Hematopoietic multipotent progenitor cell treated with erythropoietin and hydrocortisone succinate and interleukin-3 and kit ligand, for 6 days (in vitro differentiated cells): ENCODE data around the gene PIK3R2.
"Not testable (repeated sequence)": the region's sequence is repeated elsewhere in the genome, so short reads cannot be mapped to it uniquely, and the experiment has no call there.

Source experiments
- DNase-seq: peaks from one replicate; pipeline ENCODE4 v3.0.0-alpha.2; 2015

PIK3R2 gene

DNA sequence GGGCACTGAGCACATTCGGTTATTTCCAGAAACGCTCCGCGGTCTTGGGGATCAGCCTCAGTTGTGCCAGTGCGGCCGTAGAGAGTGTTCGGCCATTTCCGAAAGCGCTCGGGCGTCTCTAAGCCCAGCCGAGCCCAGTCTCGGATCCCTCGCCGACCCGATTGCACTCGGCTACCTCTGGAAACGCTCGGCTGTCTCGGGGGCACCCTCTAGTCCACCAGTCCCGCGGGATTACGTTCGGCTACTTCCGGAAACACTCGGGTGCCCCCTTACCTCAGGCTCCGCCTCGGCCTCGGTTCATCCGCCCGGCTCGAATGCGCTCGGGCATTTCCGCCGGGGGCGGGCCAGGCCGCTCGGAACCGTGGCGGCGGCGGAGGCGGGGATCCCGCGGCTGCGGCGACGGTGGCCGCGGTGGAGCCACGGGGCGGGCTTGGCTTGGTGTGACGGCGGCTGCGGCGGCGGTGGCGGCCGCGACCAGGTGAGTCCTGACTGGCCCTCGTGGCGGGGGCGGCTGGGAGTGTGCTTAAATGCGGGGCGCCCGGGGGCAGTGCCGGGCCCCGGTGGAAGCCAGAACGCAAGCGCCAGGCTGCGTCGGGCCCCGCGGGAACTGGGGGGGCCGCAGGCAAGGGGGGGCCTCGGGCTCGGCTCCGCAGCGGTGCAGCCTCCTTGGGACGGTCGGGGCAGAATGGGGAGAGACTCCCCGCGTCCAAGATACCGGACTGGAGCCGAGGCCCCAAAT, at the start of gene PIK3R2:
Gene PIK3R2 (plus strand): TSS at position 347 of the 739 bp plus-strand sequence. CDS start 2,717 bp downstream, outside the sequence.
- DNase-seq: peak; percentile 99

GRCh38 chr19:18104793-18105131, 48.2 kb upstream of the PIK3R2 start:
- no peak for DNase-seq

- DNase-seq: not testable (repeated sequence)
Observed at GRCh38 chr19:18105259-18105658, 47.7 kb upstream of the PIK3R2 start.

GRCh38 chr19:18107235-18107634, 45.7 kb upstream of the PIK3R2 start:
- DNase-seq: no peak

DNA sequence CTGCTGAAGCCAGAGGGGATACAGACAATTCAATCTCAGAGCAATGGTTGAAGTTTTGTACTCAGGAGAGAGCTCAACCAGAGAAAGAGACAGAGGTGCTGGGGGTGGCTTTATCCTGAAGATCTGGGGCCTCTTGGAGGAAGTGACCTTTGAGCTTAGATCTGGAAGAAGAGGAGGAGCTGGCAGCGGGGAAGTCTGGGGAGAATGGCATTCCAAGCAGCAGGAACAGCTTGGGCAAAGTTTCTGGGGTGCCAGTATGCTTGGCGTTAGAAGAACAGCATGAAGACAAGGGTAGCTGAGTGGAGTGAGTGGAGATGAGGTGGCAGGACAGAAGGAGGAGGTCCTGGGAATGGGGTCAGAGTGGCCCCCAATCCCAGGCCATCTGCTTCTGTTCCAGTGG, 44.1 kb upstream of the PIK3R2 start:
- no peak for DNase-seq

GRCh38 chr19:18109341-18109732, 43.6 kb upstream of the PIK3R2 start:
- DNase-seq: no peak

- peak; percentile 53 for DNase-seq
Observed at GRCh38 chr19:18109733-18110608, 43.0 kb upstream of the PIK3R2 start.

DNA sequence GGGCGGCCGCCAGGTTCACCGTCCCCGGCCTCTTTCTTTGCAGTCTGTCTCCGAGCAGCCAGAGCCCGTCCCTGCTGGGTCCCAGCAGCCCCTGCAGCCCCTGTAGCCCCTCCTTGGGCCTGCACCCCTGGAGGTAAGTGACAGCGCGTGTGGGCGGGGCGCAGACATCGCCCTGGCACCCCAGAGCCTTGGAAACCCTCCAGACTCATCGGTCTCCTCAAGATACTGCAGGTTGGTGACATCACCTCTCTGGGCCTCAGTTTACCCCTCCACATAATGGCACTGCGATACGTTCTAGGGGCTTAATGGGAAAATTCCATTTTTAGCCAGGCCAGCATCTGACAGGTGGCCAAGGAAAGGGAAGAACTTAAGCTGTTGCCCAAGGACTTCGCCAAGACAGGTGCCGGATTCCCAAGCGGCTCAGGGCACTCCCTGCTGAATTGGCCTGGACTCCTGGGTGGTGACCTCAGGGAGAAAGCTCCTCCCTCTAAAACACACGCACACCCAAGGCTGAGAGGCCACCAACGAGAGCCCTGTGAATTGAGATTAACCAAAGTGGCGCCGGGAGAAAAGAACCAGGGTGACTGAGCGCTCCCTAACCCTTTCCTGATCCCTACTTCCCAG, 42.2 kb upstream of the PIK3R2 start:
- no peak for DNase-seq

- peak; percentile 92 for DNase-seq
Observed at GRCh38 chr19:18112989-18113478, 39.9 kb upstream of the PIK3R2 start.

DNA sequence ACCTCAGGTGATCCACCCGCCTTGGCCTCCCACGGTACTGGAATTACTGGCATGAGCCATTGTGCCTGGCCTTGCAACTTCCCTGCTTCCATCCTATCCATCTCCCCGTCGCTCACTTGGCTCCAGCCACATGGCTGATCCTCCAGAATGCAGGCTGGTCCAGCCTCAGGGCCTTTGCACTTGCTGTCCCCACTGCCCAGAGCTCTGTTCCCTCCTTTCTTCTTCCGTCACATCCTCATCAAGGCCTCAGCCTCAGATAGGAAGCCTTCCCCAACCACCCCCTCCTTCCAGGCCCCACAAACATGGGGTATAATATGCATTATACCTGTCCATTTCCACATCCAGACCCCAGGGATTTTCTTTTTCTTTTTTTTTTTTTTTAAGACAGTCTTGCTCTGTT, 39.1 kb upstream of the PIK3R2 start:
- DNase-seq: no peak

DNA sequence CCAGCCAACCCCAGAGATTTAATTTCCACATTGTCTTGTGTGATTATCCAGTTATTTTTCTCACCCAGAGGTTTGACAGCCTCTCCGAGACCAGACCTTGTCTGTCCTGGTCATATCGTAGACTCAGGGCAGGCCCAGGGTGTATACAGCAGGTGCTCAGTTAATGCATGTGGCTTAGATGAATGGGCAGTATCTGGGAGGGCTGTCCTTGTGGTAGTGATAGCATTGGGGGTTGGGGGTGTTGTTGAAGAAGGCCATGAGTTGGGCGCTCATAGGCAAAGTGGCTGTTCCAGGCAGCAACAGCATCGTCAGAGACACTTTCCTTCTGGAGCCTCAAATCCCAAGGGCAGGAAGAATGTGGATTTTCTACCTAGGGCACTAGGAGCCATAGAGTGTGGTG, 38.5 kb upstream of the PIK3R2 start:
- DNase-seq: no peak

GRCh38 chr19:18117364-18117691, 35.6 kb upstream of the PIK3R2 start:
- DNase-seq: no peak

DNA sequence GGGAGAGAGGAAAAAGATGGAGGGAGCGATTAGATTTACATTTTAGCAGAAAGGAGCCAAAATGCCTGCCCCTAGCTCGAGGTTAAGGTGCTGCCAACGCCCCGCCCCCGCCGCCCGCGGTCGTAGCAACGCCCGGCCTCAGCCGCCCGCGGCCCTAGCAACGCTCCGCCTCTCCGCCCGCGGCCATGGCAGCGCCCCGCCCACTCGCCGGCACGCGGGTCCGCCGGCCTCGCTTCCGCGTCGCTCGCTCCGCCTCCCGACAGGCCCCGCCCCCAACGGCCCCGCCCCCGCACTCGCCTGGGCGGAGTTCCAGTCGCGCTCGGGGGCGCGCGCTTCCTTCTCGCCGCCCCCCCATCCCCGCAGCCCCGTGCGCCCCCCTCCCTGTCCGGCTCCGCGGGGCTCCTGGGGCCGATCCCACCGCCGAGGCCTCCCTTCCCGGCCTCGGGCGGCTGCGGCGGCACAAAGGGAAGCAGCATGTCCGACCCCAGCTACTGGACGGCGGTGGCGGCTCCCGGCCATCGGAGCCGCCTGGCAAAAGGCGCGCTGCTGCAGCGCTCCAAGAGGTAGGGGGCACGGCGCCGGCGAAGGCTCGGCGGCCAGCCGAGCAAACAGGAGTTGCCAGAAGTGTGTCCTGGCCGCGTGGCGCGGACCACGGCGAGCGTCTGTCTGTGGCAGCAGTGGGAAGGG, 35.1 kb upstream of the PIK3R2 start:
- DNase-seq: peak; percentile 96

- no peak for DNase-seq
Observed at GRCh38 chr19:18118420-18119012, 34.4 kb upstream of the PIK3R2 start.

DNA sequence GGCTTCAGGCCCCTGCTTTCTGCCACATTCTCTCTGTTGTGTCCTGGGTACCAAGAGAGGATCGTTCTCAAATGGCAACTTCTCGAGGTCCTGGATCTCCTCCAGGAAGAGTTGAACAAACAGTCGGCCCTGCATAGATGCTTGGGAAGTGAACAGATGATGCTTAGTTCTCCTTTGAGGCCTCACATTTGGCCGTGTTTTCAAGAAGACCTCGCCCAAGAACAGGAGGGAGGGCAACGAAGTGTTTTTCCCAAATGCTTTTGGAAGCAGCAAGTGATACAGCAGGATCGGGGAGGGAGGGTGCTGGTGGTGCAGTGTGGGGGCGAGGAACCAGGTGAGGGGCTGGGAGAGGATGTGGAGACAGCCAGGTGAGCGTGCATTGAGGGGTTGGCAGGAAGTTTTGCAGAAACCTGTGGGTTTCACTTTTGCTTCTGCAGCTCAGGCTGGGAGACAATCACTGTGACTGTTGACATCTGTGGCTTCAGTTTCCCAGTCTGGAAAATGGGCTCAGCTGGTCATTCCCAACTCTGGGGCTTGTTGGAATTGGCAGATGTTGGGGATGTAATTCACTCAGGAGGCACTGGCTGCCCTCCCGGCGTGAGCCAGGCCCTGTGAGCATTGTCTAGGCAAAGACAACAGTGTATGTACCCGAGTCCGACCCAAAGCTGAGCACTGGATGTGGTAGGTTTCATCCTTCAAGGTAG, 33.8 kb upstream of the PIK3R2 start:
- peak; percentile 13 for DNase-seq

DNA sequence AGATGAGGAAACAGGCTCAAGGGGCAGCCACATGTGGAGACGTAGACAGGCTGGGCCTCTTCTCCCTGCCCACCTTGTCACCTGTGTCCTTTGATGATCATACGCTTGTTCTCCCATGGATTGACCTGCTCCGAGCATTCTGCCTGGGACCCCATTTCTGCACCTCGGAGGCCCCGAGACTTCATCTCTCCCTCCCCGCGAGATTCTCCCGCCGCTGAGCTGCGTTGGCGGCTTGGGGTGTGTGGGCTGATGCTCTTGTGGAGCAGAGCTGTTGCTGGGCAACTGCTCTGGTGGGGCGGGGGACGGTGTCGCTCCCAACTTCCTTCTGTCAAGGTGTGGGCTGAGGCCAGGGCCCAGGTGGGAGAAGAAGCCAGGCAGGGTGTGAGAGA, 33.3 kb upstream of the PIK3R2 start:
- no peak for DNase-seq

GRCh38 chr19:18120127-18120526, 32.8 kb upstream of the PIK3R2 start:
- no peak for DNase-seq

- DNase-seq: no peak
Observed at GRCh38 chr19:18121166-18121565, 31.8 kb upstream of the PIK3R2 start.

GRCh38 chr19:18122424-18122823, 30.5 kb upstream of the PIK3R2 start:
- no peak for DNase-seq

DNA sequence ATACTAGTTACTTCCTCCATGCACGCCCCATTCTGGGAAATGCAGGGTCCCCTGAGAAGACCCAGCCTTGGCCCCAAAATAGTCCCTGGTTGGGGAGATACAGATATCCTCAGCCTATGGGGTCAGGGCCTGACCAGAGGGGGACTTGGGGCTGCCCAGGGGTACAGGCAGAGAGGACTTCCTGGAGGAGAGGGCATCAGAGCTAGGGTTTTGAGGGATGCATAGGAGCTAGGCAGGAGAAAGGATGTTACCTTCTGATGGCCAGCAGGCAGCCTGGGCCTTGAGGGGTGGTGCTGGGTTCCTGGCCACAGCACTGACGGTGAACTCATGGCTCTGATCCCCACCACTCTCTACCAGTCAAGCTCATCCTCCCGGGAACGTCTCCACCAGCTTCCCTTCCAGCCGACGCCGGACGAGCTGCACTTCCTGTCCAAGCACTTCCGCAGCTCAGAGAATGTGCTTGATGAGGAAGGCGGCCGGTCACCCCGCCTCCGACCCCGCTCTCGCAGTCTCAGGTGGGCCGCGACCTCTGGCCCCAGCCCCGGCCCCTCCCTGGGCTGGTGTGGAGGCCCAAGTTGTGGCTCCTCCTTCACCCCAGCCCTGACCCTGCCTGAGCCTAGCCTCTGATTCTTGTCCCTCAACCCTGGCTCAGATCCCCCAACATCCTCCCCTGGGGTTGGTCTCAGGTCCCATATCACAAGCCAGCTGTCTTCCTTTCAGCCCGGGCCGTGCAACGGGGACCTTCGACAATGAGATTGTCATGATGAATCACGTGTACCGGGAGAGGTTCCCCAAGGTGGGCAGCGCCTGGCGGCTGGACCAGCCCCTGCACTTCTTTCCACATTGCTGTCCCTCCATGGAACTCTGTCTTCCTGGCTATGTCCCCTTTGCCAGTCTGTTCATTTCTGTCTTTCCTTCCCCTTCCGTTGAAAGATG, 29.8 kb upstream of the PIK3R2 start:
- no peak for DNase-seq

DNA sequence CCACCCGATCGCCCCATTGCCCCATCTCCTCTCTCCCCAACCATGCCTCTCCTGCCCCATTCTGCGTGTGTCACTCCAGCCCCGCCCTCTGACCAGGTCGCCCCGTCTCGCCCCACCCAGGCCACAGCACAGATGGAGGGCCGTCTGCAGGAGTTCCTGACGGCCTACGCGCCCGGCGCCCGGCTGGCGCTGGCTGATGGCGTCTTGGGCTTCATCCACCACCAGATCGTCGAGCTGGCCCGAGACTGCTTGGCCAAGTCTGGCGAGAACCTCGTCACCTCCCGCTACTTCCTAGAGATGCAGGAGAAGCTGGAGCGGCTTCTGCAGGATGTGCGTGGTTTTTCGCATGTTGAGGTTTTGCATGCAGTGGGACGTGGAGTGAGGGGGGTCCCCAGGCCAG, 29.1 kb upstream of the PIK3R2 start:
- no peak for DNase-seq
